ENCODE results near the gene HDAC4. TPM values are rescaled to one million over a fixed set of nuclear protein-coding genes. Genes with fewer than 3 reads are reported as not detected.

Gene HDAC4
- total RNA-seq, 6 experiments from 2014 or later: 7.4 to 13.0 (median 9.5) TPM

- Mint-ChIP-seq H3K27me3 (ENCODE audit: insufficient read depth) (no peaks in the 10 kb centered on the region; the same call in 1 of the 2 replicates), H3K4me1 (ENCODE audit: low read depth) (no peaks in the 10 kb centered on the region)
- DNase-seq: no peak
These were observed 295.6 kb downstream of the HDAC4 start for GRCh38 chr2:239105234-239105633.

DNA sequence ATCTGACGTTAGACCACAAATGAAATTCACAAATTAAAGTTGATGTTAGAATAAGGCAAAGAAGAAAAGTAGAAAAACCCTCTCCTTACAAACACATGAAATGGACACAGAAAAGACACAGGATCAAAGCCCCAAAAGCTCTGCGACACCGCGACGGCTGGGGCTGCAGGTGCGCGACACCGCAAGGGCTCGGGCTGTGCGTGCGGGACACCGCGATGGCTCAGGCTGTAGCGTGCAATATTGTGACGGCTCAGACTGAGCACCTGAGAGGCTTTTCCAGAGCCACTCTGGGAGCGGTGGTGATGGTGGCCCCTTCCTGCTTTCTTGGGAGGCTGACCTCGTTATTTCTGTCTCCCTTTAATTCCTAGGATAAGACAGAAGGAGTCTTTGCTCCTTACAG, 296.0 kb downstream of the HDAC4 start:
- Mint-ChIP-seq H3K9me3 (no peaks in the 10 kb centered on the region), H3K4me1 (ENCODE audit: low read depth) (no peaks in the 10 kb centered on the region), H3K27ac (no peak overlapping the region), H3K27me3 (ENCODE audit: insufficient read depth) (no peaks in the 10 kb centered on the region; the same call in 1 of the 2 replicates), H3K4me3 (no peak overlapping the region), H3K36me3 (ENCODE audit: low read depth) (no peaks in the 10 kb centered on the region)
- TF ChIP-seq CTCF (IDR thresholded peaks at IDR 0.05): no peak
- DNase-seq: no peak

More at GRCh38 chr2:239105234-239105633, 295.6 kb downstream of the HDAC4 start:
- H3K4me3 Mint-ChIP-seq: no peak overlapping the region
- no peak overlapping the region for H3K27ac Mint-ChIP-seq
- H3K9me3 Mint-ChIP-seq: no peaks in the 10 kb centered on the region
- H3K36me3 Mint-ChIP-seq (ENCODE audit: low read depth): no peaks in the 10 kb centered on the region
- no peak for TF ChIP-seq CTCF (IDR thresholded peaks at IDR 0.05)

GRCh38 chr2:239103125-239104098, 297.4 kb downstream of the HDAC4 start:
- TF ChIP-seq CTCF (IDR thresholded peaks at IDR 0.05): no peak
- no peak overlapping the region for H3K27ac Mint-ChIP-seq
- no peaks in the 10 kb centered on the region for H3K36me3 Mint-ChIP-seq (ENCODE audit: low read depth)
- no peaks in the 10 kb centered on the region for H3K9me3 Mint-ChIP-seq
- DNase-seq: no peak
- no peak overlapping the region for H3K4me3 Mint-ChIP-seq
- H3K27me3 Mint-ChIP-seq (ENCODE audit: insufficient read depth): no peaks in the 10 kb centered on the region; the same call in 1 of the 2 replicates
- H3K4me1 Mint-ChIP-seq (ENCODE audit: low read depth): no peaks in the 10 kb centered on the region

- DNase-seq: no peak
- no peaks in the 10 kb centered on the region for H3K9me3 Mint-ChIP-seq
- no peak overlapping the region for H3K4me3 Mint-ChIP-seq
- no peaks in the 10 kb centered on the region; the same call in 1 of the 2 replicates for H3K27me3 Mint-ChIP-seq (ENCODE audit: insufficient read depth)
- no peaks in the 10 kb centered on the region for H3K36me3 Mint-ChIP-seq (ENCODE audit: low read depth)
- H3K4me1 Mint-ChIP-seq (ENCODE audit: low read depth): no peaks in the 10 kb centered on the region
- H3K27ac Mint-ChIP-seq: no peak overlapping the region
- TF ChIP-seq CTCF (IDR thresholded peaks at IDR 0.05): no peak
These were observed 298.6 kb downstream of the HDAC4 start for GRCh38 chr2:239102266-239102665.

DNA sequence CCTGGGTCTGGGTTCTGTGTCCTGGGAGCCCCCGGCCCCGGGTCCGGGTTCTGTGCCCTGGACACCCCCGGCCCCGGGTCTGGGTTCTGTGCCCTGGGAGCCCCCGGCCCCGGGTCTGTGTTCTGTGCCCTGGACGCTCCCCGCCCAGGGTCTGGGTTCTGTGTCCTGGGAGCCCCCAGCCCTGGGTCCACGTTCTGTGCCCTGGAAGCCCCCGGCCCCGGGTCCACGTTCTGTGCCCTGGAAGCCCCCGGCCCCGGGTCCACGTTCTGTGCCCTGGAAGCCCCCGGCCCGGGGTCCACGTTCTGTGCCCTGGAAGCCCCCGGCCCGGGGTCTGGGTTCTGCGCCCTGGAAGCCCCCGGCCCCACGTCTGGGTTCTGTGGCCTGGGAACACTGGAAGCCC, 299.0 kb downstream of the HDAC4 start:
- no peaks in the 10 kb centered on the region for H3K9me3 Mint-ChIP-seq
- H3K27me3 Mint-ChIP-seq (ENCODE audit: insufficient read depth): no peaks in the 10 kb centered on the region; the same call in 1 of the 2 replicates
- H3K36me3 Mint-ChIP-seq (ENCODE audit: low read depth): no peaks in the 10 kb centered on the region
- no peak for TF ChIP-seq CTCF (IDR thresholded peaks at IDR 0.05)
- no peak overlapping the region for H3K4me3 Mint-ChIP-seq
- H3K27ac Mint-ChIP-seq: no peak overlapping the region
- H3K4me1 Mint-ChIP-seq (ENCODE audit: low read depth): no peaks in the 10 kb centered on the region
- DNase-seq: no peak
